HEK293 (cell line): ENCODE measurements around the gene RPS6KB1.

ENCODE experiments used
- GFI1B ChIP-seq: fragments of 450-650 bp; formaldehyde crosslinking; IDR thresholded peaks from 2 replicates; pipeline ENCODE4 v1.5.1; 2016; ENCODE audit warnings: missing biosample characterization, missing genetic modification characterization
- MZF1 ChIP-seq: fragments of 450-650 bp; formaldehyde crosslinking; IDR thresholded peaks from 2 replicates; pipeline ENCODE4 v1.5.1; 2017; ENCODE audit warnings: missing biosample characterization, missing genetic modification characterization, borderline replicate concordance
- TCF7L2 ChIP-seq: IDR thresholded peaks from 2 replicates; pipeline ENCODE4 v1.6.1; 2011; ENCODE audit warnings: low read depth, mild to moderate bottlenecking, inconsistent platforms, low read length, moderate library complexity, borderline replicate concordance
- ZNF184 ChIP-seq: fragments of 450-650 bp; IDR thresholded peaks from 2 replicates; pipeline ENCODE4 v1.5.1; 2018; ENCODE audit warnings: missing biosample characterization, mild to moderate bottlenecking, missing genetic modification characterization
- ZNF19 ChIP-seq: fragments of 450-650 bp; formaldehyde crosslinking; IDR thresholded peaks from 2 replicates; pipeline ENCODE4; 2016; ENCODE audit warnings: missing biosample characterization, missing genetic modification characterization, low read depth
- ZNF624 ChIP-seq: fragments of 450-650 bp; formaldehyde crosslinking; IDR thresholded peaks from 2 replicates; pipeline ENCODE4 v1.5.1; 2017; ENCODE audit warnings: missing biosample characterization, missing genetic modification characterization
- ZNF658 ChIP-seq: fragments of 450-650 bp; formaldehyde crosslinking; IDR thresholded peaks from 2 replicates; pipeline ENCODE4; 2016; ENCODE audit warnings: missing biosample characterization, missing genetic modification characterization
- ZNF670 ChIP-seq: fragments of 450-650 bp; formaldehyde crosslinking; IDR thresholded peaks from 2 replicates; pipeline ENCODE4 v1.5.1; 2016; ENCODE audit warnings: missing biosample characterization, missing genetic modification characterization, low read depth
- TF ChIP-seq, protein P1 (sequence below): fragments of 450-650 bp; formaldehyde crosslinking; IDR thresholded peaks from 2 replicates; pipeline ENCODE4 v1.5.1; 2016; ENCODE audit warnings: missing biosample characterization, missing genetic modification characterization
- TF ChIP-seq, protein P2 (sequence below): fragments of 450-650 bp; formaldehyde crosslinking; IDR thresholded peaks from 2 replicates; pipeline ENCODE4 v1.5.1; 2016; ENCODE audit warnings: missing biosample characterization, missing genetic modification characterization, low read depth
- TF ChIP-seq, protein P3 (sequence below): fragments of 450-650 bp; formaldehyde crosslinking; optimal IDR thresholded peaks from 2 replicates; pipeline ENCODE3; 2016; ENCODE audit warnings: missing biosample characterization, mild to moderate bottlenecking, missing genetic modification characterization
- TF ChIP-seq, protein P4 (sequence below): fragments of 450-650 bp; IDR thresholded peaks from 2 replicates; pipeline ENCODE4 v1.5.1; 2018; ENCODE audit warnings: missing biosample characterization, missing genetic modification characterization
- TF ChIP-seq, protein P5 (sequence below): fragments of 450-650 bp; formaldehyde crosslinking; IDR thresholded peaks from 2 replicates; pipeline ENCODE4 v1.5.1; 2016; ENCODE audit warnings: missing biosample characterization, missing genetic modification characterization, low read depth
- TF ChIP-seq, protein P6 (sequence below): fragments of 450-650 bp; formaldehyde crosslinking; IDR thresholded peaks from 2 replicates; pipeline ENCODE4 v1.5.1; 2016; ENCODE audit warnings: missing biosample characterization, missing genetic modification characterization

DNA sequence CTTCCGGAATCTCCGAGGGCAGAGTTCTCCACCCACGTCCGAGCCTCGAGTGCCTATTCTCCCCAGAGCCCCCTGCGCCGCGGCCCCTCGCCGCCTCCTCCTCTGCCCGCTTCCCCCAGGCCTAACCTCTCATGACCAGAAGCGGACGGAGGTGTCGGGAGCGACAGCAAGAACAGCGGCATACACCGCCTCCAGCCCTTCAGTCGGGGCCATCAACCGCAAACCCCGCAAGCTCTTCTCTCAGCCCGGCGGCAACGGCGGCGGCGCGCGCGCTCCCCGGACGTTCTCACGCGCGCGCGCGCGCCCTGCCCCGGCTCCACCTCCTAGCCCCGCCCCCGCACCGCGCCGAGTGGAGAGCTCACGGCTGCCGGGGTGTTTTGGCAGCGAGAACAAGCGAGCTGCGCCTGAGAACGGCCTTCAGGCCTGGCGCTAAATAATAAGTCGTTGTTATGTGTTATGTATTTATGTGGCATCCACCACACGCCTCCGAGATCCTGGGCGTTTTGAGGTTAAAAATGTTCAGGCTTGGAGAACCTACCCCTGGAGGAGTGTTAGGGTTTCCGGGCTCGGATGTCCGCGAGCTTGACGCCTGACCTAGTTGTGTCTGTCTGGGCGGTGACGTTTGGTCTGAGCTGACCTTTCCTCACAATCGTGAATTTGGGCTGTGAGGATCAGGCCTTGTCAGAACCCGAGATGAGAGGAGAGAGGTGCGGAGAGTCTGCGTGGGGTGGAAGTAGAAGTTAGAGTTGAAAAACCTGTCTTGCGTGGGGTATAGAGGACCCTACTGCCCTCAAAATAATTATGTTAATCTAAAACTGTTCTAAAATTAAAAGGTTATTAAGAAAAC is 71.8 kb downstream of the RPS6KB1 start, which contains the start of gene RNFT1:
- TF ChIP-seq GFI1B = no peak
- TF ChIP-seq TCF7L2 = no peak
- TF ChIP-seq MZF1 (tag by site-specific recombination) = no peak
- no peak for TF ChIP-seq ZNF670 (tag by site-specific recombination)
- TF ChIP-seq, protein P1, sequence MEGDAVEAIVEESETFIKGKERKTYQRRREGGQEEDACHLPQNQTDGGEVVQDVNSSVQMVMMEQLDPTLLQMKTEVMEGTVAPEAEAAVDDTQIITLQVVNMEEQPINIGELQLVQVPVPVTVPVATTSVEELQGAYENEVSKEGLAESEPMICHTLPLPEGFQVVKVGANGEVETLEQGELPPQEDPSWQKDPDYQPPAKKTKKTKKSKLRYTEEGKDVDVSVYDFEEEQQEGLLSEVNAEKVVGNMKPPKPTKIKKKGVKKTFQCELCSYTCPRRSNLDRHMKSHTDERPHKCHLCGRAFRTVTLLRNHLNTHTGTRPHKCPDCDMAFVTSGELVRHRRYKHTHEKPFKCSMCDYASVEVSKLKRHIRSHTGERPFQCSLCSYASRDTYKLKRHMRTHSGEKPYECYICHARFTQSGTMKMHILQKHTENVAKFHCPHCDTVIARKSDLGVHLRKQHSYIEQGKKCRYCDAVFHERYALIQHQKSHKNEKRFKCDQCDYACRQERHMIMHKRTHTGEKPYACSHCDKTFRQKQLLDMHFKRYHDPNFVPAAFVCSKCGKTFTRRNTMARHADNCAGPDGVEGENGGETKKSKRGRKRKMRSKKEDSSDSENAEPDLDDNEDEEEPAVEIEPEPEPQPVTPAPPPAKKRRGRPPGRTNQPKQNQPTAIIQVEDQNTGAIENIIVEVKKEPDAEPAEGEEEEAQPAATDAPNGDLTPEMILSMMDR (tag by site-specific recombination) = no peak
- no peak for TF ChIP-seq ZNF624
- TF ChIP-seq, protein P2, sequence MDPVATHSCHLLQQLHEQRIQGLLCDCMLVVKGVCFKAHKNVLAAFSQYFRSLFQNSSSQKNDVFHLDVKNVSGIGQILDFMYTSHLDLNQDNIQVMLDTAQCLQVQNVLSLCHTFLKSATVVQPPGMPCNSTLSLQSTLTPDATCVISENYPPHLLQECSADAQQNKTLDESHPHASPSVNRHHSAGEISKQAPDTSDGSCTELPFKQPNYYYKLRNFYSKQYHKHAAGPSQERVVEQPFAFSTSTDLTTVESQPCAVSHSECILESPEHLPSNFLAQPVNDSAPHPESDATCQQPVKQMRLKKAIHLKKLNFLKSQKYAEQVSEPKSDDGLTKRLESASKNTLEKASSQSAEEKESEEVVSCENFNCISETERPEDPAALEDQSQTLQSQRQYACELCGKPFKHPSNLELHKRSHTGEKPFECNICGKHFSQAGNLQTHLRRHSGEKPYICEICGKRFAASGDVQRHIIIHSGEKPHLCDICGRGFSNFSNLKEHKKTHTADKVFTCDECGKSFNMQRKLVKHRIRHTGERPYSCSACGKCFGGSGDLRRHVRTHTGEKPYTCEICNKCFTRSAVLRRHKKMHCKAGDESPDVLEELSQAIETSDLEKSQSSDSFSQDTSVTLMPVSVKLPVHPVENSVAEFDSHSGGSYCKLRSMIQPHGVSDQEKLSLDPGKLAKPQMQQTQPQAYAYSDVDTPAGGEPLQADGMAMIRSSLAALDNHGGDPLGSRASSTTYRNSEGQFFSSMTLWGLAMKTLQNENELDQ (tag by site-specific recombination) = no peak
- no peak for TF ChIP-seq ZNF19 (tag by site-specific recombination)
- no peak for TF ChIP-seq ZNF658 (tag by site-specific recombination)
- TF ChIP-seq, protein P3, sequence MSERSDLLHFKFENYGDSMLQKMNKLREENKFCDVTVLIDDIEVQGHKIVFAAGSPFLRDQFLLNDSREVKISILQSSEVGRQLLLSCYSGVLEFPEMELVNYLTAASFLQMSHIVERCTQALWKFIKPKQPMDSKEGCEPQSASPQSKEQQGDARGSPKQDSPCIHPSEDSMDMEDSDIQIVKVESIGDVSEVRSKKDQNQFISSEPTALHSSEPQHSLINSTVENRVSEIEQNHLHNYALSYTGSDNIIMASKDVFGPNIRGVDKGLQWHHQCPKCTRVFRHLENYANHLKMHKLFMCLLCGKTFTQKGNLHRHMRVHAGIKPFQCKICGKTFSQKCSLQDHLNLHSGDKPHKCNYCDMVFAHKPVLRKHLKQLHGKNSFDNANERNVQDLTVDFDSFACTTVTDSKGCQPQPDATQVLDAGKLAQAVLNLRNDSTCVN (tag by site-specific recombination) = peak; percentile 83
- TF ChIP-seq ZNF184 (tag by site-specific recombination) = no peak
- TF ChIP-seq, protein P4, sequence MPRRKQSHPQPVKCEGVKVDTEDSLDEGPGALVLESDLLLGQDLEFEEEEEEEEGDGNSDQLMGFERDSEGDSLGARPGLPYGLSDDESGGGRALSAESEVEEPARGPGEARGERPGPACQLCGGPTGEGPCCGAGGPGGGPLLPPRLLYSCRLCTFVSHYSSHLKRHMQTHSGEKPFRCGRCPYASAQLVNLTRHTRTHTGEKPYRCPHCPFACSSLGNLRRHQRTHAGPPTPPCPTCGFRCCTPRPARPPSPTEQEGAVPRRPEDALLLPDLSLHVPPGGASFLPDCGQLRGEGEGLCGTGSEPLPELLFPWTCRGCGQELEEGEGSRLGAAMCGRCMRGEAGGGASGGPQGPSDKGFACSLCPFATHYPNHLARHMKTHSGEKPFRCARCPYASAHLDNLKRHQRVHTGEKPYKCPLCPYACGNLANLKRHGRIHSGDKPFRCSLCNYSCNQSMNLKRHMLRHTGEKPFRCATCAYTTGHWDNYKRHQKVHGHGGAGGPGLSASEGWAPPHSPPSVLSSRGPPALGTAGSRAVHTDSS (tag by site-specific recombination) = no peak
- TF ChIP-seq, protein P5, sequence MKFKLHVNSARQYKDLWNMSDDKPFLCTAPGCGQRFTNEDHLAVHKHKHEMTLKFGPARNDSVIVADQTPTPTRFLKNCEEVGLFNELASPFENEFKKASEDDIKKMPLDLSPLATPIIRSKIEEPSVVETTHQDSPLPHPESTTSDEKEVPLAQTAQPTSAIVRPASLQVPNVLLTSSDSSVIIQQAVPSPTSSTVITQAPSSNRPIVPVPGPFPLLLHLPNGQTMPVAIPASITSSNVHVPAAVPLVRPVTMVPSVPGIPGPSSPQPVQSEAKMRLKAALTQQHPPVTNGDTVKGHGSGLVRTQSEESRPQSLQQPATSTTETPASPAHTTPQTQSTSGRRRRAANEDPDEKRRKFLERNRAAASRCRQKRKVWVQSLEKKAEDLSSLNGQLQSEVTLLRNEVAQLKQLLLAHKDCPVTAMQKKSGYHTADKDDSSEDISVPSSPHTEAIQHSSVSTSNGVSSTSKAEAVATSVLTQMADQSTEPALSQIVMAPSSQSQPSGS (tag by site-specific recombination) = 0 out of 2 replicates have a peak, but pooled peaks have one; percentile 24
- TF ChIP-seq, protein P6, sequence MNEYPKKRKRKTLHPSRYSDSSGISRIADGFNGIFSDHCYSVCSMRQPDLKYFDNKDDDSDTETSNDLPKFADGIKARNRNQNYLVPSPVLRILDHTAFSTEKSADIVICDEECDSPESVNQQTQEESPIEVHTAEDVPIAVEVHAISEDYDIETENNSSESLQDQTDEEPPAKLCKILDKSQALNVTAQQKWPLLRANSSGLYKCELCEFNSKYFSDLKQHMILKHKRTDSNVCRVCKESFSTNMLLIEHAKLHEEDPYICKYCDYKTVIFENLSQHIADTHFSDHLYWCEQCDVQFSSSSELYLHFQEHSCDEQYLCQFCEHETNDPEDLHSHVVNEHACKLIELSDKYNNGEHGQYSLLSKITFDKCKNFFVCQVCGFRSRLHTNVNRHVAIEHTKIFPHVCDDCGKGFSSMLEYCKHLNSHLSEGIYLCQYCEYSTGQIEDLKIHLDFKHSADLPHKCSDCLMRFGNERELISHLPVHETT (tag by site-specific recombination) = no peak
